Thymus (tissue), 11 donors: ENCODE data around the gene GAREM2. TPM values are rescaled to one million over a fixed set of nuclear protein-coding genes. Genes with fewer than 3 reads are reported as not detected.

Experiments used
- DNase-seq, 9 donors: peaks; one replicate each; pipeline ENCODE4 v3.0.0-alpha.2; 2013; ENCODE audit warnings: low spot score in 9 of 9, low read depth in 6 of 9, missing footprints in 1 of 9
- H3K27ac ChIP-seq, 2 donors: one replicate each; pipeline ENCODE4 v1.5.1; 2013; ENCODE audit warnings: control low read depth in 1 of 2, low read depth in 1 of 2, low read length in 1 of 2, mild to moderate bottlenecking in 1 of 2, moderate library complexity in 1 of 2
- H3K27me3 ChIP-seq, 2 donors: one replicate each; pipeline ENCODE4 v1.5.1; 2013; ENCODE audit warnings: low read length in 1 of 2; ENCODE audit not compliant: control insufficient read depth in 2 of 2, insufficient read depth in 1 of 2
- H3K36me3 ChIP-seq, 2 donors: one replicate each; pipeline ENCODE4 v1.5.1; 2013; ENCODE audit warnings: low read length in 1 of 2, mild to moderate bottlenecking in 1 of 2, moderate library complexity in 1 of 2; ENCODE audit not compliant: control insufficient read depth in 2 of 2, insufficient read depth in 2 of 2
- H3K4me1 ChIP-seq, 2 donors: one replicate each; pipeline ENCODE4 v1.5.1; 2013; ENCODE audit warnings: low read length in 2 of 2; ENCODE audit not compliant: control insufficient read depth in 2 of 2, insufficient read depth in 2 of 2
- H3K4me3 ChIP-seq, 2 donors: one replicate each; pipeline ENCODE4 v1.5.1; 2013; ENCODE audit warnings: low read length in 2 of 2, control low read depth in 1 of 2, mild to moderate bottlenecking in 1 of 2
- H3K9me3 ChIP-seq, 2 donors: one replicate each; pipeline ENCODE4 v1.5.1; 2013; ENCODE audit warnings: low read length in 1 of 2, mild to moderate bottlenecking in 1 of 2; ENCODE audit not compliant: control insufficient read depth in 2 of 2, insufficient read depth in 1 of 2
- WGBS: extraction: QIAGEN DNeasy Blood & Tissue Kit; methylation state at CpG from one replicate; pipeline ENCODE4 v1.1.7; 2013; 5-methylcytosine and 5-hydroxymethylcytosine counted together
- polyA plus RNA-seq: library from polyadenylated mRNA; stranded (reverse); fragments of 200-250 nt; gene quantifications from one replicate; pipeline ENCODE4 v1.2.3, GENCODE V29; 2013
- total RNA-seq: library from RNA; stranded (reverse); fragments of 120-200 nt; gene quantifications from one replicate; pipeline ENCODE4 v1.2.4, GENCODE V29; 2013
- donor health status: healthy.

GAREM2 gene
- total and polyA plus RNA-seq, 2 donors = 0.59 to 0.71 TPM

- Histone ChIP-seq H3K4me3 (no peak overlapping the region), H3K27ac (no peak overlapping the region), H3K36me3 (peaks cover 39 to 61% of the 10 kb centered on the region in 2 donors), H3K27me3 (no peaks in the 10 kb centered on the region), H3K9me3 (no peaks in the 10 kb centered on the region), H3K4me1 (no peaks in the 10 kb centered on the region)
- DNase-seq = no peak
- 97% methylated on average over 7 of the region's 7 CpGs for WGBS
These were observed 31.0 kb downstream of the GAREM2 start for GRCh38 chr2:26203906-26204305.

- H3K9me3 ChIP-seq = no peaks in the 10 kb centered on the region
- H3K4me1 ChIP-seq = no peaks in the 10 kb centered on the region
- H3K36me3 ChIP-seq = peaks cover 35 to 57% of the 10 kb centered on the region in 2 donors
- DNase-seq = no peak
- 99% methylated on average over 5 of the region's 5 CpGs for WGBS
- no peak overlapping the region for H3K27ac ChIP-seq
- H3K27me3 ChIP-seq = no peaks in the 10 kb centered on the region
- no peak overlapping the region for H3K4me3 ChIP-seq
These were observed 39.1 kb downstream of the GAREM2 start for GRCh38 chr2:26212011-26212410.

GRCh38 chr2:26214759-26215158 is 41.9 kb downstream of the GAREM2 start:
- no peaks in the 10 kb centered on the region for H3K27me3 ChIP-seq
- WGBS = 97% methylated on average over 1 of the region's 1 CpG
- no peaks in the 10 kb centered on the region for H3K4me1 ChIP-seq
- peaks cover 34 to 51% of the 10 kb centered on the region in 2 donors for H3K36me3 ChIP-seq
- H3K27ac ChIP-seq = no peak overlapping the region
- H3K9me3 ChIP-seq = peaks cover 0 to 7% of the 10 kb centered on the region in 2 donors
- no peak overlapping the region for H3K4me3 ChIP-seq
- DNase-seq = no peak

- peaks cover 30 to 53% of the 10 kb centered on the region in 2 donors for H3K36me3 ChIP-seq
- no peak overlapping the region for H3K27ac ChIP-seq
- no peaks in the 10 kb centered on the region for H3K4me1 ChIP-seq
- no peaks in the 10 kb centered on the region for H3K27me3 ChIP-seq
- peaks cover 0 to 7% of the 10 kb centered on the region in 2 donors for H3K9me3 ChIP-seq
- no peak overlapping the region for H3K4me3 ChIP-seq
- DNase-seq = no peak
- WGBS = 100% methylated on average over 1 of the region's 1 CpG
These were observed 42.9 kb downstream of the GAREM2 start for GRCh38 chr2:26215833-26216232.

- Histone ChIP-seq H3K4me1 (no peaks in the 10 kb centered on the region), H3K9me3 (peaks cover 0 to 7% of the 10 kb centered on the region in 2 donors), H3K36me3 (peaks cover 30 to 53% of the 10 kb centered on the region in 2 donors), H3K4me3 (no peak overlapping the region), H3K27ac (no peak overlapping the region), H3K27me3 (no peaks in the 10 kb centered on the region)
- over 99% methylated on average over 4 of the region's 4 CpGs for WGBS
- no peak for DNase-seq
These were observed 43.7 kb downstream of the GAREM2 start for GRCh38 chr2:26216587-26216986.

GRCh38 chr2:26217720-26218119 is 44.8 kb downstream of the GAREM2 start:
- H3K36me3 ChIP-seq = peaks cover 35 to 51% of the 10 kb centered on the region in 2 donors

GRCh38 chr2:26223018-26223417 is 50.1 kb downstream of the GAREM2 start:
- peaks cover 29 to 32% of the 10 kb centered on the region in 2 donors for H3K36me3 ChIP-seq
- 100% methylated on average over 1 of the region's 1 CpG for WGBS
- no peaks in the 10 kb centered on the region for H3K27me3 ChIP-seq
- no peak for DNase-seq
- no peak overlapping the region for H3K27ac ChIP-seq
- no peaks in the 10 kb centered on the region for H3K4me1 ChIP-seq
- H3K9me3 ChIP-seq = peaks cover 0 to under 1% of the 10 kb centered on the region in 2 donors
- H3K4me3 ChIP-seq = no peak overlapping the region

More at GRCh38 chr2:26217720-26218119, 44.8 kb downstream of the GAREM2 start:
- no peaks in the 10 kb centered on the region for H3K4me1 ChIP-seq
- peaks cover 0 to 7% of the 10 kb centered on the region in 2 donors for H3K9me3 ChIP-seq
- H3K4me3 ChIP-seq = no peak overlapping the region
- 83% methylated on average over 6 of the region's 6 CpGs for WGBS
- no peaks in the 10 kb centered on the region for H3K27me3 ChIP-seq
- H3K27ac ChIP-seq = no peak overlapping the region
- no peak for DNase-seq

- H3K27me3 ChIP-seq = no peaks in the 10 kb centered on the region
- WGBS = over 99% methylated on average over 2 of the region's 2 CpGs
- no peaks in the 10 kb centered on the region for H3K4me1 ChIP-seq
- H3K4me3 ChIP-seq = no peak overlapping the region
- no peaks in the 10 kb centered on the region for H3K9me3 ChIP-seq
- H3K36me3 ChIP-seq = peaks cover 38 to 42% of the 10 kb centered on the region in 2 donors
- DNase-seq = no peak
- no peak overlapping the region for H3K27ac ChIP-seq
These were observed 51.2 kb downstream of the GAREM2 start for GRCh38 chr2:26224095-26224494.

- WGBS = 98% methylated on average over 3 of the region's 3 CpGs
- no peaks in the 10 kb centered on the region for H3K9me3 ChIP-seq
- H3K27me3 ChIP-seq = no peaks in the 10 kb centered on the region
- H3K4me1 ChIP-seq = no peaks in the 10 kb centered on the region
- no peak overlapping the region for H3K4me3 ChIP-seq
- DNase-seq = no peak
- peaks cover 59 to 66% of the 10 kb centered on the region in 2 donors for H3K36me3 ChIP-seq
- no peak overlapping the region for H3K27ac ChIP-seq
These were observed 56.7 kb downstream of the GAREM2 start for GRCh38 chr2:26229595-26229994.

- no peak for DNase-seq
- H3K9me3 ChIP-seq = no peaks in the 10 kb centered on the region
- 94% methylated on average over 2 of the region's 2 CpGs for WGBS
- no peaks in the 10 kb centered on the region for H3K4me1 ChIP-seq
- no peak overlapping the region for H3K27ac ChIP-seq
- peaks cover 59 to 75% of the 10 kb centered on the region in 2 donors for H3K36me3 ChIP-seq
- no peaks in the 10 kb centered on the region for H3K27me3 ChIP-seq
- H3K4me3 ChIP-seq = no peak overlapping the region
These were observed 57.9 kb downstream of the GAREM2 start for GRCh38 chr2:26230806-26231205.
